CD14-positive monocyte (primary cell): Measurements from ENCODE around the gene WWOX. TPM values are rescaled to one million over a fixed set of nuclear protein-coding genes. Genes with fewer than 3 reads are reported as not detected.

Experiments
- DNase-seq, 3 donors: peaks; one replicate each; pipeline ENCODE4 v3.0.0-alpha.2; 2011 to 2022
- H2AFZ ChIP-seq: 2 replicates; pipeline ENCODE4 v1.6.0; 2012; ENCODE audit warnings: mild to moderate bottlenecking, low read depth, low read length, inconsistent platforms; ENCODE audit not compliant: insufficient read depth, poor library complexity, severe bottlenecking
- H3K27ac ChIP-seq, 2 donors: 1 replicate in 1 of 2; 2 replicates in 1 of 2; pipeline ENCODE4 v1.5.1; 2012 to 2013; ENCODE audit warnings: low read length in 2 of 2, control low read depth in 1 of 2, inconsistent platforms in 1 of 2, low read depth in 1 of 2, mild to moderate bottlenecking in 1 of 2
- H3K27me3 ChIP-seq, 2 donors: one replicate each; pipeline versions ENCODE4 v1.6.0 to v1.6.1; 2011 to 2013; ENCODE audit warnings: low read length in 2 of 2; ENCODE audit not compliant: control insufficient read depth in 2 of 2, insufficient read depth in 2 of 2
- H3K36me3 ChIP-seq, 2 donors: replicated peaks in 1 of 2; 1 replicate in 1 of 2; 2 replicates in 1 of 2; pipeline versions ENCODE4 v1.5.1 to v1.6.1; 2012 to 2013; ENCODE audit warnings: low read length in 2 of 2, control low read depth in 1 of 2, inconsistent platforms in 1 of 2, mild to moderate bottlenecking in 1 of 2; ENCODE audit not compliant: insufficient read depth in 2 of 2, control insufficient read depth in 1 of 2
- H3K4me1 ChIP-seq, 2 donors: 1 replicate in 1 of 2; 2 replicates in 1 of 2; pipeline versions ENCODE4 v1.5.1 to v1.6.1; 2012 to 2013; ENCODE audit warnings: low read length in 2 of 2, control low read depth in 1 of 2, inconsistent platforms in 1 of 2, mild to moderate bottlenecking in 1 of 2, moderate library complexity in 1 of 2; ENCODE audit not compliant: insufficient read depth in 2 of 2, control insufficient read depth in 1 of 2
- H3K4me2 ChIP-seq: replicated peaks from 2 replicates; pipeline ENCODE3; 2012; ENCODE audit warnings: low read length, moderate library complexity, mild to moderate bottlenecking; ENCODE audit not compliant: poor library complexity, severe bottlenecking; ENCODE audit errors: extremely low read depth
- H3K4me3 ChIP-seq, 3 experiments: fragments of 200-600 bp in 1 of 3; sonication (generic) in 1 of 3; replicated peaks in 1 of 3; 1 replicate in 2 of 3; 2 replicates in 1 of 3; pipeline ENCODE4 v1.5.1; 2011 to 2013; ENCODE audit warnings: low read length in 3 of 3, mild to moderate bottlenecking in 3 of 3, control low read depth in 2 of 3, low read depth in 2 of 3, inconsistent platforms in 1 of 3, moderate library complexity in 1 of 3
- H3K79me2 ChIP-seq: 2 replicates; pipeline ENCODE4 v1.6.0; 2012; ENCODE audit warnings: mild to moderate bottlenecking, control low read depth, inconsistent platforms, low read length, moderate library complexity; ENCODE audit not compliant: insufficient read depth
- H3K9ac ChIP-seq: 2 replicates; pipeline ENCODE4 v1.6.0; 2017; ENCODE audit warnings: low read length, mild to moderate bottlenecking; ENCODE audit not compliant: insufficient read depth, poor library complexity, severe bottlenecking
- H3K9me3 ChIP-seq, 2 donors: replicated peaks in 1 of 2; 1 replicate in 1 of 2; 2 replicates in 1 of 2; pipeline versions ENCODE4 v1.5.1 to v1.6.1; 2012 to 2013; ENCODE audit warnings: low read length in 2 of 2, control low read depth in 1 of 2; ENCODE audit not compliant: control insufficient read depth in 1 of 2, insufficient read depth in 1 of 2
- H4K20me1 ChIP-seq: 2 replicates; pipeline ENCODE4 v1.6.0; 2012; ENCODE audit warnings: mild to moderate bottlenecking, low read length, control low read depth, moderate library complexity; ENCODE audit not compliant: insufficient read depth
- H3K27ac Mint-ChIP-seq, 7 donors: one replicate each; pipeline ENCODE4 v1.8.0; 2020; ENCODE audit warnings: mild to moderate bottlenecking in 7 of 7, mixed read lengths in 7 of 7, moderate library complexity in 6 of 7, inconsistent platforms in 2 of 7
- H3K27me3 Mint-ChIP-seq, 3 donors: one replicate each; pipeline ENCODE4 v1.8.0; 2021 to 2022; ENCODE audit warnings: low read depth in 3 of 3, mild to moderate bottlenecking in 3 of 3, mixed read lengths in 3 of 3, moderate library complexity in 3 of 3, inconsistent platforms in 1 of 3
- H3K36me3 Mint-ChIP-seq, 2 donors: one replicate each; pipeline ENCODE4 v1.8.0; 2020; ENCODE audit warnings: mixed read lengths in 2 of 2, inconsistent platforms in 1 of 2, mild to moderate bottlenecking in 1 of 2
- H3K4me1 Mint-ChIP-seq: one replicate; pipeline ENCODE4 v1.8.0; 2020; ENCODE audit warnings: mild to moderate bottlenecking, mixed read lengths
- H3K4me3 Mint-ChIP-seq, 2 donors: one replicate each; pipeline ENCODE4 v1.8.0; 2020; ENCODE audit warnings: mild to moderate bottlenecking in 2 of 2, mixed read lengths in 2 of 2, moderate library complexity in 1 of 2
- H3K9me3 Mint-ChIP-seq, 7 donors: one replicate each; pipeline ENCODE4 v1.8.0; 2020 to 2022; ENCODE audit warnings: mixed read lengths in 7 of 7, mild to moderate bottlenecking in 6 of 7, moderate library complexity in 6 of 7, inconsistent platforms in 2 of 7
- CTCF ChIP-seq: fragments of 200-600 bp; IDR thresholded peaks from one replicate; pipeline ENCODE4 v1.8.0; 2022; ENCODE audit warnings: antibody characterized with exemption, mild to moderate bottlenecking
- WGBS: methylation state at CpG from one replicate; pipeline ENCODE4 v1.1.5; 2013; ENCODE audit warnings: missing lambda C conversion rate; ENCODE audit not compliant: insufficient coverage; 5-methylcytosine and 5-hydroxymethylcytosine counted together
- intact Hi-C, 2 donors: fragments of 100-400 bp; cut with micrococcal nuclease; formaldehyde crosslinking; loops; one replicate each; pipeline versions ENCODE4 v1.15.0 to v1.15.1; 2023
- polyA plus RNA-seq, 3 donors: library from polyadenylated mRNA; depleted of rRNA in 1 of 3; unstranded in 2 of 3; stranded (reverse) in 1 of 3; fragments of 300-500 nt in 2 of 3; fragments of >200 nt in 1 of 3; fragmentation: Illumina TruSeq in 2 of 3; gene quantifications; 1 replicate in 2 of 3; 2 replicates in 1 of 3; pipeline ENCODE4 v1.2.3, GENCODE V29; 2012 to 2021

Gene WWOX
- polyA plus RNA-seq, 3 donors: 4.0 to 7.0 (median 6.3) TPM

GRCh38 chr16:78553268-78554039 is 454.0 kb downstream of the WWOX start:
- Histone ChIP-seq H3K4me2 (no peak overlapping the region), H4K20me1 (no peaks in the 10 kb centered on the region), H3K27me3 (no peaks in the 10 kb centered on the region), H3K4me1 (peaks cover 8 to 10% of the 10 kb centered on the region in 2 donors), H3K9ac (no peak overlapping the region), H3K4me3 (no peak overlapping the region), H3K9me3 (no peaks in the 10 kb centered on the region), H3K36me3 (no peaks in the 10 kb centered on the region), H3K79me2 (no peaks in the 10 kb centered on the region), H3K27ac (no peak overlapping the region), H2AFZ (no peak overlapping the region)
- no peak for TF ChIP-seq CTCF
- H3K27me3 Mint-ChIP-seq: peaks cover 0 to 5% (median 4%) of the 10 kb centered on the region in 3 donors
- H3K27ac Mint-ChIP-seq: peak overlapping the region in 1 of 7 donors; percentile 61
- H3K9me3 Mint-ChIP-seq: peaks cover 0 to 2% (median 0%) of the 10 kb centered on the region in 7 donors
- H3K4me1 Mint-ChIP-seq: peaks cover 15% of the 10 kb centered on the region
- WGBS: 95% methylated on average over 8 of the region's 10 CpGs
- H3K4me3 Mint-ChIP-seq: no peak overlapping the region
- DNase-seq: no peak
- H3K36me3 Mint-ChIP-seq: no peaks in the 10 kb centered on the region
- intact Hi-C loops: no loop called here

- Histone ChIP-seq H3K27me3 (no peaks in the 10 kb centered on the region), H3K79me2 (no peaks in the 10 kb centered on the region), H3K9ac (no peak overlapping the region), H3K27ac (no peak overlapping the region), H4K20me1 (no peaks in the 10 kb centered on the region), H3K4me1 (peaks cover 8 to 10% of the 10 kb centered on the region in 2 donors), H3K36me3 (no peaks in the 10 kb centered on the region), H2AFZ (no peak overlapping the region), H3K4me3 (no peak overlapping the region), H3K4me2 (no peak overlapping the region), H3K9me3 (no peaks in the 10 kb centered on the region)
- H3K4me1 Mint-ChIP-seq: peaks cover 14% of the 10 kb centered on the region
- H3K4me3 Mint-ChIP-seq: no peak overlapping the region
- no peak overlapping the region for H3K27ac Mint-ChIP-seq
- H3K9me3 Mint-ChIP-seq: peaks cover 0 to 5% (median 0%) of the 10 kb centered on the region in 7 donors
- intact Hi-C loops: no loop called here
- 96% methylated on average over 12 of the region's 16 CpGs for WGBS
- H3K27me3 Mint-ChIP-seq: peaks cover 0 to 6% (median 5%) of the 10 kb centered on the region in 3 donors
- no peak for DNase-seq
- H3K36me3 Mint-ChIP-seq: no peaks in the 10 kb centered on the region
- TF ChIP-seq CTCF: no peak
These were observed 457.0 kb downstream of the WWOX start for GRCh38 chr16:78556421-78556820.
